ENCODE results near the gene HBE1.

Gene HBE1

DNA sequence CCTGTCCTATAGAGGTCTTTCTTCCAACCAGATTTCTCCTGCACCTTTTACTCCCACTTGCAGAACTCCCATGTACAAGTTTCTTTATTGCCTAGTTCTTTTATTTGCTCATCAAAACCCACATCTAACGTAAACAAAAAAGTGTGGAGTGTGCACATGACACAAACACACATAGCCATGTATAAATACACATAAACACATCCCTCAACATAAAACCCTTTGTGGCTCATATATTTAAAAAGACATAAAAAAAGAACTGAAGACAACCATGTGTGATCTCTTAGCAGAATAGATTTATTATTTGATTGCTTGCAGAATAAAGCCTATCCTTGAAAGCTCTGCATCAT lies 16.9 kb downstream of the HBE1 start:
- no peak for TF ChIP-seq ZNF565 (CRISPR knock-in tag; conservative IDR thresholded peaks at IDR 0.05; ENCODE audit: low read depth)
- no peak for TF ChIP-seq CSDC2 (CRISPR knock-in tag; IDR thresholded peaks at IDR 0.05)
- TF ChIP-seq, protein P1, sequence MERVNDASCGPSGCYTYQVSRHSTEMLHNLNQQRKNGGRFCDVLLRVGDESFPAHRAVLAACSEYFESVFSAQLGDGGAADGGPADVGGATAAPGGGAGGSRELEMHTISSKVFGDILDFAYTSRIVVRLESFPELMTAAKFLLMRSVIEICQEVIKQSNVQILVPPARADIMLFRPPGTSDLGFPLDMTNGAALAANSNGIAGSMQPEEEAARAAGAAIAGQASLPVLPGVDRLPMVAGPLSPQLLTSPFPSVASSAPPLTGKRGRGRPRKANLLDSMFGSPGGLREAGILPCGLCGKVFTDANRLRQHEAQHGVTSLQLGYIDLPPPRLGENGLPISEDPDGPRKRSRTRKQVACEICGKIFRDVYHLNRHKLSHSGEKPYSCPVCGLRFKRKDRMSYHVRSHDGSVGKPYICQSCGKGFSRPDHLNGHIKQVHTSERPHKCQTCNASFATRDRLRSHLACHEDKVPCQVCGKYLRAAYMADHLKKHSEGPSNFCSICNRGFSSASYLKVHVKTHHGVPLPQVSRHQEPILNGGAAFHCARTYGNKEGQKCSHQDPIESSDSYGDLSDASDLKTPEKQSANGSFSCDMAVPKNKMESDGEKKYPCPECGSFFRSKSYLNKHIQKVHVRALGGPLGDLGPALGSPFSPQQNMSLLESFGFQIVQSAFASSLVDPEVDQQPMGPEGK (CRISPR knock-in tag; IDR thresholded peaks at IDR 0.05; ENCODE audit: borderline replicate concordance): no peak
- TF ChIP-seq TOX (CRISPR knock-in tag; IDR thresholded peaks at IDR 0.05; ENCODE audit: borderline replicate concordance): no peak
- TF ChIP-seq GLIS3 (CRISPR knock-in tag; IDR thresholded peaks at IDR 0.05): no peak
- TF ChIP-seq, protein P2, sequence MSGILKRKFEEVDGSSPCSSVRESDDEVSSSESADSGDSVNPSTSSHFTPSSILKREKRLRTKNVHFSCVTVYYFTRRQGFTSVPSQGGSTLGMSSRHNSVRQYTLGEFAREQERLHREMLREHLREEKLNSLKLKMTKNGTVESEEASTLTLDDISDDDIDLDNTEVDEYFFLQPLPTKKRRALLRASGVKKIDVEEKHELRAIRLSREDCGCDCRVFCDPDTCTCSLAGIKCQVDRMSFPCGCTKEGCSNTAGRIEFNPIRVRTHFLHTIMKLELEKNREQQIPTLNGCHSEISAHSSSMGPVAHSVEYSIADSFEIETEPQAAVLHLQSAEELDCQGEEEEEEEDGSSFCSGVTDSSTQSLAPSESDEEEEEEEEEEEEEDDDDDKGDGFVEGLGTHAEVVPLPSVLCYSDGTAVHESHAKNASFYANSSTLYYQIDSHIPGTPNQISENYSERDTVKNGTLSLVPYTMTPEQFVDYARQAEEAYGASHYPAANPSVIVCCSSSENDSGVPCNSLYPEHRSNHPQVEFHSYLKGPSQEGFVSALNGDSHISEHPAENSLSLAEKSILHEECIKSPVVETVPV (CRISPR knock-in tag; IDR thresholded peaks at IDR 0.05): no peak
- no peak for TF ChIP-seq ZFP30 (CRISPR knock-in tag; IDR thresholded peaks at IDR 0.05)
- TF ChIP-seq ISL1 (CRISPR knock-in tag; IDR thresholded peaks at IDR 0.05): no peak
- ATAC-seq: no peak

DNA sequence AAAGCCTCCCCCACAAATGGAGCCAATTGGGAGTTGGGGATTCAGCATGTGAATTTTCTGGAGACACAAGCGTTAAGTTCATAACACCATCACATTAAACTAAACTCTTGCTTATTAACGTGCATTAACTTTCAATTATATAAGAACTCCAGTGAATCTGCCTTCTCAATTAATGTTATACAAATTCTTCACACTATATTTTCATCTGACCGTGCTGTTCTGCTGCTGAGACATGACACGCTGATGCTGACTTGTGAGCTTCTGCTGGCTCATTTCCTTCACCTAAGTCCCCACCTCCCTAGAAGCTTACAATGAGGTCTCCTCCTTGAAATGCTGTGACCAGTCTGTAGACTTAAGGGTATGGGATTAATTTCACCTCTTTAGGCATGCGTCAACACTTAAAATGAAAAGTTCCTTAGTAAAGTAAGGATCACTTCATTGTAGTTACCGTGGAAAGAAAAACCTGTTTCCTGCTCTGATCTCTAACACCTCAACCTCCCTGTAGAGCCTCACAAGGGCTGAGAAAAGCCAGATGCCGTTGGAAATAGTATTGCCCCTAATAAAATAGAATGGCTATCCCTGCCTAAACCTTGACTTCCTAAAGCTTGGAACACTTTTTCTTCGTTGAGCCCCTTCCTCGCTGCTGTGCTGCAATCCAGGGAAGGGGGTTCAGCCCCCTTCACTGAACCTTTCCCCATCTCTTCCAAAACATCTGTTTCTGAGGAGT lies 17.4 kb downstream of the HBE1 start:
- TF ChIP-seq ZNF8 (CRISPR knock-in tag; IDR thresholded peaks at IDR 0.05) (no peak), TOX (CRISPR knock-in tag; IDR thresholded peaks at IDR 0.05; ENCODE audit: borderline replicate concordance) (no peak), GLIS3 (CRISPR knock-in tag; IDR thresholded peaks at IDR 0.05) (no peak), BACH2 (CRISPR knock-in tag; IDR thresholded peaks at IDR 0.05; ENCODE audit: borderline replicate concordance) (no peak), TCF4 (CRISPR knock-in tag; IDR thresholded peaks at IDR 0.05; ENCODE audit: borderline replicate concordance) (no peak), RARB (CRISPR knock-in tag; IDR thresholded peaks at IDR 0.05) (no peak), SNAI2 (CRISPR knock-in tag; IDR thresholded peaks at IDR 0.05) (no peak), ZFP3 (CRISPR knock-in tag; IDR thresholded peaks at IDR 0.05) (no peak), ZFP30 (CRISPR knock-in tag; IDR thresholded peaks at IDR 0.05) (no peak), CSDC2 (CRISPR knock-in tag; IDR thresholded peaks at IDR 0.05) (no peak), ZNF70 (CRISPR knock-in tag; IDR thresholded peaks at IDR 0.05) (no peak), ISL1 (CRISPR knock-in tag; IDR thresholded peaks at IDR 0.05) (no peak), ARNTL (CRISPR knock-in tag; IDR thresholded peaks at IDR 0.05; ENCODE audit: borderline replicate concordance, low read depth) (no peak), OSR1 (CRISPR knock-in tag; IDR thresholded peaks at IDR 0.05) (no peak), ZNF565 (CRISPR knock-in tag; conservative IDR thresholded peaks at IDR 0.05; ENCODE audit: low read depth) (no peak)
- TF ChIP-seq, protein P3, sequence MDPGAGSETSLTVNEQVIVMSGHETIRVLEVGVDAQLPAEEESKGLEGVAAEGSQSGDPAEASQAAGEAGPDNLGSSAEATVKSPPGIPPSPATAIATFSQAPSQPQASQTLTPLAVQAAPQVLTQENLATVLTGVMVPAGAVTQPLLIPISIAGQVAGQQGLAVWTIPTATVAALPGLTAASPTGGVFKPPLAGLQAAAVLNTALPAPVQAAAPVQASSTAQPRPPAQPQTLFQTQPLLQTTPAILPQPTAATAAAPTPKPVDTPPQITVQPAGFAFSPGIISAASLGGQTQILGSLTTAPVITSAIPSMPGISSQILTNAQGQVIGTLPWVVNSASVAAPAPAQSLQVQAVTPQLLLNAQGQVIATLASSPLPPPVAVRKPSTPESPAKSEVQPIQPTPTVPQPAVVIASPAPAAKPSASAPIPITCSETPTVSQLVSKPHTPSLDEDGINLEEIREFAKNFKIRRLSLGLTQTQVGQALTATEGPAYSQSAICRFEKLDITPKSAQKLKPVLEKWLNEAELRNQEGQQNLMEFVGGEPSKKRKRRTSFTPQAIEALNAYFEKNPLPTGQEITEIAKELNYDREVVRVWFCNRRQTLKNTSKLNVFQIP (CRISPR knock-in tag; IDR thresholded peaks at IDR 0.05; ENCODE audit: borderline replicate concordance, low read depth): no peak
- TF ChIP-seq, protein P4, sequence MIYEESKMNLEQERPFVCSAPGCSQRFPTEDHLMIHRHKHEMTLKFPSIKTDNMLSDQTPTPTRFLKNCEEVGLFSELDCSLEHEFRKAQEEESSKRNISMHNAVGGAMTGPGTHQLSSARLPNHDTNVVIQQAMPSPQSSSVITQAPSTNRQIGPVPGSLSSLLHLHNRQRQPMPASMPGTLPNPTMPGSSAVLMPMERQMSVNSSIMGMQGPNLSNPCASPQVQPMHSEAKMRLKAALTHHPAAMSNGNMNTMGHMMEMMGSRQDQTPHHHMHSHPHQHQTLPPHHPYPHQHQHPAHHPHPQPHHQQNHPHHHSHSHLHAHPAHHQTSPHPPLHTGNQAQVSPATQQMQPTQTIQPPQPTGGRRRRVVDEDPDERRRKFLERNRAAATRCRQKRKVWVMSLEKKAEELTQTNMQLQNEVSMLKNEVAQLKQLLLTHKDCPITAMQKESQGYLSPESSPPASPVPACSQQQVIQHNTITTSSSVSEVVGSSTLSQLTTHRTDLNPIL (CRISPR knock-in tag; IDR thresholded peaks at IDR 0.05; ENCODE audit: low read depth): no peak
- TF ChIP-seq, protein P5, sequence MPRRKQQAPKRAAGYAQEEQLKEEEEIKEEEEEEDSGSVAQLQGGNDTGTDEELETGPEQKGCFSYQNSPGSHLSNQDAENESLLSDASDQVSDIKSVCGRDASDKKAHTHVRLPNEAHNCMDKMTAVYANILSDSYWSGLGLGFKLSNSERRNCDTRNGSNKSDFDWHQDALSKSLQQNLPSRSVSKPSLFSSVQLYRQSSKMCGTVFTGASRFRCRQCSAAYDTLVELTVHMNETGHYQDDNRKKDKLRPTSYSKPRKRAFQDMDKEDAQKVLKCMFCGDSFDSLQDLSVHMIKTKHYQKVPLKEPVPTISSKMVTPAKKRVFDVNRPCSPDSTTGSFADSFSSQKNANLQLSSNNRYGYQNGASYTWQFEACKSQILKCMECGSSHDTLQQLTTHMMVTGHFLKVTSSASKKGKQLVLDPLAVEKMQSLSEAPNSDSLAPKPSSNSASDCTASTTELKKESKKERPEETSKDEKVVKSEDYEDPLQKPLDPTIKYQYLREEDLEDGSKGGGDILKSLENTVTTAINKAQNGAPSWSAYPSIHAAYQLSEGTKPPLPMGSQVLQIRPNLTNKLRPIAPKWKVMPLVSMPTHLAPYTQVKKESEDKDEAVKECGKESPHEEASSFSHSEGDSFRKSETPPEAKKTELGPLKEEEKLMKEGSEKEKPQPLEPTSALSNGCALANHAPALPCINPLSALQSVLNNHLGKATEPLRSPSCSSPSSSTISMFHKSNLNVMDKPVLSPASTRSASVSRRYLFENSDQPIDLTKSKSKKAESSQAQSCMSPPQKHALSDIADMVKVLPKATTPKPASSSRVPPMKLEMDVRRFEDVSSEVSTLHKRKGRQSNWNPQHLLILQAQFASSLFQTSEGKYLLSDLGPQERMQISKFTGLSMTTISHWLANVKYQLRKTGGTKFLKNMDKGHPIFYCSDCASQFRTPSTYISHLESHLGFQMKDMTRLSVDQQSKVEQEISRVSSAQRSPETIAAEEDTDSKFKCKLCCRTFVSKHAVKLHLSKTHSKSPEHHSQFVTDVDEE (CRISPR knock-in tag; IDR thresholded peaks at IDR 0.05): no peak
- TF ChIP-seq, protein P1 (CRISPR knock-in tag; IDR thresholded peaks at IDR 0.05; ENCODE audit: borderline replicate concordance): no peak
- no peak for ATAC-seq

Data from SK-N-SH treated with all-trans-retinoic acid at 6 μM for 48 hours (cell line).